Peyer's patch (tissue), 4 donors: ENCODE data around the gene ZMIZ1.

ENCODE experiments used
- CTCF ChIP-seq, 6 experiments: fragments of 450-650 bp in 4 of 6; fragments of 200-600 bp in 2 of 6; sonication (generic) in 1 of 6; IDR thresholded peaks; one replicate each; pipeline ENCODE4 v1.5.1; 2017 to 2019; ENCODE audit warnings: antibody characterized with exemption in 6 of 6, mild to moderate bottlenecking in 3 of 6, moderate library complexity in 1 of 6
- POLR2A ChIP-seq, 2 donors: fragments of 450-650 bp; IDR thresholded peaks; one replicate each; pipeline ENCODE4 v1.5.1; 2017; ENCODE audit warnings: antibody characterized with exemption in 2 of 2, mild to moderate bottlenecking in 2 of 2, moderate library complexity in 2 of 2

GRCh38 chr10:79116801-79117723 is 48.3 kb downstream of the ZMIZ1 start:
- TF ChIP-seq CTCF (IDR thresholded peaks at IDR 0.05) (no peak), POLR2A (IDR thresholded peaks at IDR 0.05) (no peak)
